ENCODE data around the gene OCRL.

Gene OCRL

DNA sequence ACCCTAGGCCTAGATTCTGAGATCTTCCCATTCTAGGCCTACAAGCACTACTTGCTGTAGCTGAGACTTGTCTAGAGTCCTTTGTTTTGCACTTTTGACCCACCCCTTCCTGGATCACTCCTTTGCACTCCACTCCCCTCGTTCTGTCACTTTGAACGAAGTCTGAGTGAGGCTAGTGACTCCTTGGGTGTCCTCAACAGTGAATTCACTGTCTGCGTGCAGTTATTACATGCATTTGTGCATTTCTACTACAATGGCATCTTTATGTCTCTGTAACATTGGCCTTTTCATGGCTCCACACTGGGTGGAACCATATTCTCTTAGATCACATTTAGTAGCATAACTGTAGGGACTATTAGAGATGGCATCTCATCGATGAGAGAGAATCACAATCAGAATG, 50.5 kb downstream of the OCRL start:
- no peak for DNase-seq

DNA sequence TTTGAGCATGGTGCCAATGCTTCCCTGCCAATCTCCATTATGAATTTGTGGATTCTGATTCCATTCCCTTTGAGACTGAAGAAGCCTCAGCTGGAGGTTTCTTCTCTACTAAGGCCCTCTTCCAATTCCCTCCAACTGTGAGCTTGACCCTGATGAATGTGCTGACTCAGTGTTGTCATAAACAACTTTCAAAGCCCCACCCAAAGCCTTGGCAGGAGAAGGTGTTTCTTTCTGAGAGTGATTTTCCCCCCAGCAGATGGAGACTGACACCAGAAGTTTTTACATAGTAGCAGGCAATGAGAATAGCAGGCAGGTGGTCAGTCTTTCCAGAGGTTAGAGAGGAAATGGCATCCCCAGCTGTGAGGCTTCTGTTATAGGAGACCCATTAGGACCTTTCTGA, 53.1 kb downstream of the OCRL start:
- no peak for DNase-seq

DNA sequence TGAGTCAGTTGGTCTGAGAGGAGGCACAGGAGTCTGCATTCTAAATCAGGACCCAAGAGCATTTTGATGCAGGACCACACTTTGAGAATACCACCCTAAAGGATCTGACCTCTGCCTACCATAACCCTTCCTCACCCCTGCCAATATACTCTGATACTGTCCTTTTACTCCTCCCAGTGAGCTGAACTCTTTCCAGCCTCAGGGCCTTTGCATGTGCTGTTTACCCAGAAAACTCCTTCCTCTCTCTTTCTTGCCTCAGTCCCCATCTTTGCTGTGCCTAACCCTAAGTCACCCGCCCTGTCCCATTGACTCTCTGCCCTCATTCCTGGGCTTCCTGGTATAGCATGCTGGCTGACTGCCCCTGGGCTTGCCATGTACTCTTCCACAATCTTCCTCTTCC, 54.7 kb downstream of the OCRL start:
- no peak for DNase-seq

DNA sequence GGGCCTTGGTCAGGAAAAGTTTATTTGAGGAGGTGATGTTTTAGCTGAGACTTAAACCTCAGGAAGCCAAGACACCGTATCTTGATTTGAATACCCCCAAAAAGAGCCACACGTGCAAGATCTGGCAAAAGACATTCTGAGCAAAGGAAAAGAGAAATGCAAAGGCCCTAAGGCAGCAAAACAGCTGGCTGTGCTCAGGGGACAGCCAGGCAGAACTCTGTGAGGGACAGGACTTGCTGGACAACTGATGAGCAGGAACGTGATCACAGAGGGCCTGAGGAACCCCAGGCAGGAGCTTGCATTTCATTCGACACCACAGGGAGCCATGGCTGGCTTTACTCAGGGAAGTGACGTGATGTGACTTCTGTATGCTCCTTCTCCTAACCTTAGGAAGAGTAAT, 56.0 kb downstream of the OCRL start:
- no peak for DNase-seq

DNA sequence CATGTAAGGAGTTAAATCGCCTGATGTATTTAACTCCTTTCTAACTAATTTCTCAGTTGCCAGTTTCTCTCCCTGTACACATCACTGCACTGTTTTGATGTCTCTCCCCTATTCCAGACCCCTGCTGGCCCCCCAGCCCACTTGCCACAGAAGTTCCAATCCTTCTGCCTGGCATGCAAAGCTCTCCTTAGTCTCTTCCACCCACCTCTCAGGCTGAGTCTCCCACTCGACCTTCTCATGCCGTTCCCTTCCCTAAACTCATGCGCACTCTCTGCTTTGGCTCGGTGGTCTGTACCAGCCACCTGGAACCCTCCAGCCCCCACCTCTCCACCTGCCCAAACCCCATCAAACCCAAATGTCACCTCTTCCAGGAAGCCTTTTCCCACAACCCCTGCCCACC, 57.8 kb downstream of the OCRL start:
- DNase-seq, result no peak

DNA sequence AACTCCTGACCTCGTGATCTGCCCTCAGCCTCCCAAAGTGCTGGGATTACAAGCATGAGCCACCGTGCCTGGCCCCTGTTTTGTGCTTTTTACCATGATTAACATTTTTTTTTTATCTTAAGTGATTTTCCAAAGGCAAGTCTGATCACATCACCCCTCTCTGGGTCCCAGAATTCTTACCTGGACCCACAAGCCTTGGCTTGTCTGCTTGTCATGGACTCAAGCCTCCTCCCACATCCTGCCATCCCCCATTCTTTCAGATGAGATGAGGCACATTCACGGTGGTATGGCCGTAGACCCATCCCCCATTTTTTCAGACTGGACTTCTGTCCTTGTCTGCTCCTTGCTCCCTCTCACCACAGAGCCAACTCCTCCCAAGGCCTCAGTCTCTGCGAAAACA, 59.4 kb downstream of the OCRL start:
- DNase-seq, result no peak

DNA sequence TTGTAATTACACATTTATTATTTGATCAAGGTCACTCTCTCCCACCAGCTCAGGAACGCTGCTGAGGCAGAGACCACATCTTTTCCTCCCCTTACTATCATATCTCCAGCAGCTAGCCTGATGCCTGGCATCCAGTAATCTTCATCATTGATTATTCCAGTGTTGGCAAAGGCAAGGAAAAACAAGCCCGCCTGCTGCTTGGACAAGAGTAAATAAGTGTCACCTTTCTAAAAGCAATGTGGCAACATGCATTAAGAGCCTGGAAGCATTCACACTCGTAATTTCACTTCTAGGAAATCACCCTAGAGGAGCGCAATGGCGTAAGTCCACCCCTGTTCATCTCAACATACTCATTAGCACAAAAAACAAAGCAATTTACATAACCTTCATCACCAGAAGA, 59.9 kb downstream of the OCRL start:
- no peak for DNase-seq

DNA sequence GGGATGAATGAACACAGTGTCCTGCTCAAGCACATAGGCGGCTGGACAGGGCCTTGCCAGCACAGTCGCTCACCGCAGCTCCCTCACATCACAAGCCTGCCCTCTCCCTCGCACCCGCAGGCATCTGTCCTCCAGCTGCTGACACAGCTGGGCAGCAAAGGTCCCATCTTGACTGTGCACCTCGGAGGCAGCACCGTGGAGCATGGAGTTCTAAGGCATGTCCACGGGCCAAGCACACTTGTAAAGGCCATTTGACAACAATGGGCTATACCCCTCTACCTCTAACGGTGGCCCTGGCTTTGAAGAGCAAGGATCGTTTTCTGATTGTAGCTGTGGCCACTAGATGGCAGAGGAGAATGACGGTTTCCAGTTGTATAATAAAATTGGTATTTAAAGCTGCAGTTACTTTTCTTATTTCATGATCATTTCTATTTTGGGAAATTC, 60.9 kb downstream of the OCRL start:
- DNase-seq, result no peak

DNA sequence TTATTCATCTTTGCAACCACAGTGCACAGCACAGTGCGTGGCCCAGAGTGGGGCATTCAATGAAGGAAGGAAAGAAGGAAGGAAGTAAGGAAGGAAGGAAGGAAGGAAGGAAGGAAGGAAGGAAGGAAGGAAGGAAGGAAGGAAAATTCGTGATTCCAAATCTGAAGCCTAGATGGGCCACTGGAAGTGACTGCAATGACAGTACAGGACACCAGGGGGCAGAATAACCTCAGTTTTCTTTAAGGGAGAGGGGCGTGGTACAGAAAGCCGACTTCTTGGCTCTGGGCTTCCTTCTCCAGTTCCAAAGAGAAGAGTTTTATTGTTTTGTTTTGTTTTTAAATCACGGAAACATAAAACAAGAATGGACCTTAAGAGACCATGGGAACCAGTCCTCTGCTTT, 66.9 kb downstream of the OCRL start:
- peak; percentile 21 to 29 for DNase-seq

DNA sequence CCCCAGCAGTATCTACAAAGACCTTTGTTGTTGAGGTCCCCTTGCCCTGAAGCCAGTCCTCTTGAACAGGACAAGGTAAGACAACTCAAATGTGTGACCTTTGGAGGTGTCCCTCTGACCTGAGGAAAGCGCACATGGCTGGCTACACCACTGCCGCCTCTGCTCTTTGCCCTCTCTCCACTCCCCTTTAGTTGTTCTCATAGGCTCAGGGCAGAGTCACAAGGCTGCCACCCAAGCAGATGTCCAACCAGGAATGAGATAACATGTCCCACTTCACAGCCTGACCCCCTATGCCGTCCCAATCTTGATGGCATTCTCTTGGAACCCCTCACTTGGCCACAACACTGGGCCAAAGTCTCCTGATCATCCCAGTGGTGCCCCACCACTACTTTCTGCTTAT, 68.4 kb downstream of the OCRL start:
- no peak for DNase-seq

DNA sequence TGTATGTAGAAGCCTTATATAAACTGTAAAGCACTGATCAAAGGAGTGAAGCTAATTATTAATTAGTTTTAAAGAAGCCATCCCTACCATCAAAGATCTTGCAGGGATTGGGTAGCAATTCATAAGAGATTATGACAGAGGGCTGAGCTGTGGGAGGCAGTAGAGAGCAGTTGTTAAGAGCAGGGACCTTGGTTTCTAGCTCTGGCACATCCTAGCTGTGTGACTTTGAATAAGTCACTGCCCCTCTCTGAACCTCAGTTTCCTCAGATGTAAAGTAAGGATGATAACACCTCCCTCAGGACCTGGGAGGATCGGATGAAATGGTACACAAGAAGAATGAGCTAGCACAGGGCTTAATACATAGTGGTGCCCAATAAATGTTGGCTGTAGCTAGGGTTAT, 69.3 kb downstream of the OCRL start:
- no peak for DNase-seq

DNA sequence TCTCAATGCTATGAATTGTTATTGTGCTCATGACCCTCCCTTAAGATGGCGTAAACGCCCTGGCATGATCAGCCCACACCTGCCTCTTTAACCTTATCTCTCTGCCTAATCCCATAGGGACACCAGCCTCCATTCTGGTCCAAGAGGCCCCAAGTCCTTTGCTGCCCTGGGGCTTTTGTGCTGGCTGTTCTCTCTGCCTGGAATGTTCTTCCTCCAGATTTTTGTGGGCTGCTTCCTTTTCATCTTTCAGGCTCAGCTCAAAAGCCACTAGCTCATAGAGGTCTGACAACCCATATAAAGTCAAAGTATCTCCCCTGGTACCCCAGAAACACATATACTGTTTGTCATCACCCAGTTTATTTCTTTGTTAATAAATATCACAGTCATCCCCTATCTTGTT, 72.3 kb downstream of the OCRL start:
- no peak for DNase-seq

DNA sequence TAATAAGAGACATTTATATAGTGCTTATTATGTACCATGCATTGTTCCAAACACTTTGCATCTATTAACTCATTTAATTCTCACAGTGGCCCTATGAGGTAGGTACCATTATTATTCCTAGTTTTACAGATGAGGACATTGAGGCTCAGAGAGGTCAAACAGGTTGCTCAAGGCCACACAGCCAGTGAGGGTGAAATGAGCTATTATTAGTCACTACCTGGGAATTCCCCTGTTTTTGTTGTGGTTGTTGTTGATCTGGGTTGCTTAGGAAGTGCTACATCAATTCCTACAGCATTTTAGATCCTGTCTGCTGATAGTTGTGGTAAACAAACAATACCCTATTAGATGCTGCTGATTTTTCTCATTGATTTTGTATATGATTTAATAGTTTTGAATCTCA, 73.5 kb downstream of the OCRL start:
- DNase-seq, result no peak

DNA sequence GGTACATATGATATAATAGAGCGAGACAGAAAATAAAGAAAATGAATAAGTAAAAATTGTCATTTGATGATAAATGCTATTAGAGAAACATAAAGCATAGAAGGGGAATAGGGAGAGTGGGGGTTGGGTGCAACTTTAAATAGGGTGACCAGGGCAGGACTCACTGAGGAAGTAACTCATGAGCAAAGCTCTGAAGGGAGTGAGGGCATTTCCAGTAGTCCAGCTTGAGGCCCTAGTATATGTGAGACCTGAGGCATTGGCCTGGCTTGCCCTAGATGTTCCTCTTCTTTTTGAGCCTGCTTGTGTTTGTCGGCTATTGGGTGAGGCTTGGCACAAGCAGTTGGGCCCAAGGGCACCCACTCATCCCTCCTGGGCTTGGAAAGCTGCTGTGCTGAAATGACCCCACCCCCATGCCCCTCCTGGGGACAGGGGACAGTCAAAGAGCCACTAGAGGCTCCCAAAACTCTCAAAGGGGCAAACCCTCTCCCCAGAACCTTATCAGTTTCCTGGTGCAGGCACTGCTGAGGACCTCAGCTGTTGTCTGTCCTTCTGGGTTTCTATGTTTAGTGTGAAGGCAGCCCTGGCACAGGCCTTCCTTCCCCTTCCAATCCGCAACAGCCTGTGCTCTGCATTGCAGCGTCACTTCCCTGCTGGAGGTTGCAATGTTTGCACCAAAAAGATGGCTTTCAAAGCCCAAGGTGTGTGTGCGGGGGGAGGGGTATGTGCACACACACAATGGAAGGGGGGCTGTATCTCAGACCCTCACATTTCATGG, 74.6 kb downstream of the OCRL start:
- no peak for DNase-seq

DNA sequence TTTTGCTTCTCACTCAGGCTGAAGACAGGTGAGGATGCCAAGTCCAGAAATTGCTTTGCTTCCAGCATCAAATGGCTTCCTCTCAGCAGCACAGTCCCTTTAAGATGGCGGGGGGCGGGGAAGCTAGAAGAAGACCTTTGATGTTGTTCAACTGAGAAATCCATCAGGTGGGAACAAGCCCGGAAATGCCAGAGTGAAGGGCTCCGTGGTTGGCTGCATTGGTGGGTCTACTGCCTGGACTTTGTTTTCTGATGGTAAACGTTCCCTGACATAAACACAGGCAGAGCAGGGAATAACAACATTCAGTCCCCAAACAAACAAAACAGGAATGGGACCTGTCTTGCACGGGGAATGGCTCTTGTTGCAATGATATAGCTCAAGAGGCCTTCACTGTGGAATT, 77.4 kb downstream of the OCRL start:
- DNase-seq, result no peak

DNA sequence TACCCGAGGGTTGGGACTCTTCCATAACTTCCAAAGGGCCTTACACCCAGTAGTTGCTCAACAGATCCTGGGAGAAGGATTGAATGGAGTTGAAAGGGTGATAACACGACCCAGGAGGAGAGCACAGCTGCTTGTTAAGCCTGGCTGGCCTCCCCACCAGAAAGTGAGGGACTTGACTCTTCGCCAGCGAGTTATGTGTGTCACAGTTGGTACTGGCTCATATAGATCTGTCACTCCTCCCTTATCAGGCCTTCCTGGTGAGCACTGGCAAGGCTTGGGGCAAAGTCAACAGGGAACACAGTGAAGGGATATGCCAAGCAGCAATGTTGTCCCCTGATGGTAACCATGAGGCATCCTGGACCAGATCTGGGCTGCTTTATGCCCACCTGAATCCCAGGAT, 78.9 kb downstream of the OCRL start:
- no peak for DNase-seq

DNA sequence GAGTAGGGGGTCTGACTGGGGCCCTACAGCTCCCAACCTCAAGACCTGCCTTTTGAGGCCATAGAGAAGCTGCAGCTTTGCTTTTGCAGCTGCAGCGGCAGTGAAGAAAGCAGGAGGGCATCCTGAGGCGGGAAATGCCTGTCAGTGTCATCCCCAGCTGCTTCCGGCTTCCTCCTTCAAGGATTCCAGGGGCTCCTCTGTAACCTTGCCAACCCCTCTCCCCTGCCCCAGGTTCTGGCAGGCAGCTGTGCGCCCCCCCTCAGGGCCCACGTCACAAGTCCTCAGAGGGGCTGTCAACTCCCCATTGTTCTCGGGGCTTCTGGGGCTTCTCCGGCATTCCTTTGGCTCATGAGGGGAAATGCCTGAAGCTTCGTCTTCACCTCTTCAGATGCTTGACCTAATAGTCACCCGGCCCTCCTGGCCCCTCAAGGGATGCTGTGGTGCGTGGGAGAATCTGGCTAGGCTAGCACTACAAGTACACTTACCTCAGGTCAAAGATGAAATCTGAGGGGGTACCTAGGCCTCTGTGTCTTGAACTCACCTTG, 82.8 kb downstream of the OCRL start:
- DNase-seq, result no peak

DNA sequence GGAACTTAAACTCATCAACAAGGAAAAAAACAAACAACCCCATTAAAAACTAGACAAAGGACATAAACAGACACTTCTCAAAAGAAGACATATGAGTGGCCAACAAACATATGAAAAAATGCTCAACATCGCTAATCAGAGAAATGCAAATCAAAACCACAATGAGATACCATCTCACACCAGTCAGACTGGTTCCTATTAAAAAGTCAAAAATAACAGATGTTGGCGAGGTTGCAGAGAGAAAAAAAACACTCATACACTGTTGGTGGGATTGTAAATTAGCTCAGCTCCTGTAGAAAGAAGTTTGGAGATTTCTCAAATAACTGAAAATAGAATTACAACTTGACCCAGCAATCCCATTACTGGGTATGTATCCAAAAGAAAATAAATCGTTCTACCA, 86.0 kb downstream of the OCRL start:
- DNase-seq, result no peak

DNA sequence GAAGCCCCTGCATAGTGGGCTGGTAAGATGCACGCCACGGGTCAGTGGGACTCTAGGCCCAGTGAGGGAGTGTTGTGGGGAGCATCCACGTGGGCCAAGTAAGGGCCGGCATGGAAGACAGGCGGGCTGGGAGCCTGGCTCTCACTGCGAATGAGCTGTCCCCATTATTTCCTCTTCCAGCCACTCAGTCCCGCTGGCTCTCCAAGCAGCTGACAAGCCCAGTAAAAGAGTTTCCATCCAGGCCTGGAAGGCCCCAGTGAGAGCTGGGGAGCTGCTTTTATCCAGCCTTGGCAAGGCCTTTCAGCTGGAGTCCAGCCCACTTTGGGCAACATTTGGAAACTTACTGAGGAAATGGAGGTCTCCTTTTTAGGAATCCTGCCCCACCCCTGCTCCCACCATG, 89.8 kb downstream of the OCRL start:
- no peak for DNase-seq

DNA sequence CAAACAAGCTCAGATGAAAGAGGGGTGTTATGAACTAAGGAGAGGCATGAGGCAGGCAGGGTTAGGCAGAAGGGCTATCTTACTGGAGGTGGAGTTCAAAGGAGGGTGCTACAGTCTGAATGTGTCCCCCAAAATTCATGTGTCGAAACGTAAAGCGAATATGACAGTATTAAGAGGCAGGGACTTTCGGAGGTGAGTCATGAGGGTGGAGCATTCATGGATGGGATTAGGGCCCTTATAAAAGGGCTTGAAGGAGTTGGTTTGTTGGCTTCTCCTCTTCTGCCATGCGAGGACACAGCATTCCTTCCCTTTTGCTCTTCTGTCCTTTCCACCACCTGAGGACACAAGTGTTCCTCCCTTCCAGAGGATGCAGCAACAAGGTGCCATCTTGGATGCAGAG, 91.8 kb downstream of the OCRL start:
- DNase-seq, result no peak

DNA sequence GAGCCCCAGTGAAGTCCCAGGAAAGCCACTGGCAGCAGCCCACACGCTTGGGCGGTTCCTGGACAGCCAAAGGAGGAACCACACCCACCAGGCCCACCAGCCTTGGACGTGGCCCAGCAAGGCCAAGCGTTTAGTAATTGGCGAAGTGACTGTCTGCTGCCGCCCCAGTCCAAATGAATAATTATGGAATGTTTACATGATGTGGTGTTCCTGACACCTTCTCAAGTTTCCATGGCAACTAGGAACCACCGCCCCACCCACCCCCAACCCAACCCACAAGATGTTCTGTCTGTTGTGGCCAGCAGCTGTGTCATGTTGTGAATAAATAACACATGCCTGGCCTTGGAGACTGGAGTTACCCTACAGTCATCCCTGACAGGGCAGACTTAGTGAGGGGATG, 92.4 kb downstream of the OCRL start:
- no peak for DNase-seq

DNA sequence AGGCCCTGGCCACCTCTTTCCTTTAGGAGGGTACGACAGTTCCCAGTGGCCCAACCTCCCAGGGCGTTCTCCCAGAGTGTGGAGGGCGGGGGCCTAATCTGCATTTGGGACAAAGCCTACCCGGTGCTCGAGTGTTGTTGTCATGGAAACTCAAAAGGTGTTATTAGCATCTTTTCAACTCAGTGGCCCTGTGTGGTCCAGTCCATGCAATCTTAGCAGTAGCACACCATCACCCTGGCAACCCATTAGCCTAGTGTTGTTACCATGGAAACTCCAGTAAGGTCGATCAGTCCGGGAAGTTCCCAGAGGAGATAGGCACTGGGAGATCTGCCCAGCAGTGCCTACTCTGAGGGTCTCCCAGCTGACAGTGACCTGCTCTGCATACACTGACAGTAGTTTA, 94.5 kb downstream of the OCRL start:
- DNase-seq, result no peak

DNA sequence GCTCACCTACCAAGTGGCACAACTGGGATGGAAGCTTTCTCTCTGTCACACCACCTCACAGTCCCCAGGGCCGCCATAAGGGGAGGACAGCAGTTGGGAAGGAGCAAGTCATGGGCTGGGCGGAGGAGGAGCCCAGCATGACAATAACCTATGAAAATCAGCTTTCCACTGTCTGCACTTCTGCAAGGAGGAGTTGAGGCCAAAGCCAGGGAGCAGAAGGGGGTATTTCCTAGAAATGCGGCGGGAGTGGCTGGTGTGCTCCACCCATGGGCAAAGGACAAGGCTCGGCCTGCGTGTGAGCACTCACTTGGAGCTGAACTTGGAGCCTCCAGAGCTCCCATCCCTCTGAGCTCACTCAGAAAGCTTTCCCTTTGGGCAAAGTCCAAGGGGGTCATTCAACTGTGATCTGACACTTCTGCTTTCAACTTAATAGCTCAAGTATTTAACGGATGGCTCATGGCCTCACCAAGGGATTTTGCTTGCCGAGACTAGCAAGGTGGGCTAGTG, 96.2 kb downstream of the OCRL start:
- DNase-seq, result no peak

DNA sequence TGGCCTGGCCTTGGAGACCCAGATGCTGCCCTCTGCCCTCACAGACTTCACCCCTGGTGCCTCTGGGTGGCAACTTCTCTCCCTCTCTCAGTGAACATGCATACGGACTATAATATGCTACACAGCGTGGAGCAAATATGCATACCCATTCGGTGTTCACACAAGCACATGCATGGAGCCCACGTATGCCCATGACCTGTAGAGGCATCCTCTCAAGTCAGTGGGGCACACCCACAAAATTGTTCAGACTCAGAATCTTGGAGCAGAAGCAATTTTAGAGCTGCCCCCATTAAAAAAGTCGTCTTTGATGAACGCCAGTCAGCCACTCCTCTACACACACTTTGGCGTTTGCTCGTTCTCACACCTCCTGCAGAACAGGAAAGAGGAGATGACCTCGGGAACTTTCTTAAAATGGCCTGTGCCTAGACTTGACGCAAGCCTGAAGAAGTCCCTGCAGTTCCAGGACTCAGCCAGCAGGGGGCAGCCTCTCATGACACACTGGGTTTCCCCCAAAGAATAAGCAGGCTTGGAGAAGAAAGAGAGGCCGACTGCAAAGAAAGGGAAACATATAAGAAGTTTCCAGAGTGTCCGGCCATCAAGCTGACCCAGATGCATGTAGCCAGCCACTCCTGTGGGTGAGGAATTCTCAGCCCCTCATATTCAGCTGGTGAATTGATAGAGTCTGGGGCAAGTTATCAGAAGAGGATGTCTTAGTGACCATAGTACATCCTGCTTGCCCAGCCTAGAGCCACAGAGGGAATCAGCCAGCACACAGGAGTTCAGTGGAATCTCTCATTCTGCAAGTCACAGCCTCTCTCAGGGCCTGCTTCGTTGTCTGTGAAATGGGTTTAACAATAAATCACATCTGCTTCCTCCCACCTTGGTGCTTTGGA, 97.4 kb downstream of the OCRL start:
- DNase-seq, result peak; percentile 60 to 63

Data from stimulated activated CD4-positive, alpha-beta T cell treated with anti-CD3 and anti-CD28 coated beads, Interleukin-4, amount 100 ng/mL, for 4 hours (primary cell).